Nephron (organoid): ENCODE results near the gene SLC2A11.

Experiments
- H3K27ac Mint-ChIP-seq, 3 experiments: 2 replicates each; pipeline ENCODE4 v1.8.0; 2020; ENCODE audit warnings: mixed read lengths in 3 of 3, mild to moderate bottlenecking in 2 of 3, moderate library complexity in 1 of 3
- H3K27me3 Mint-ChIP-seq: 2 replicates; pipeline ENCODE4 v1.8.0; 2021; ENCODE audit warnings: low read depth, mild to moderate bottlenecking, moderate library complexity, mixed read lengths
- H3K36me3 Mint-ChIP-seq: 2 replicates; pipeline ENCODE4 v1.8.0; 2020; ENCODE audit warnings: low read depth, mixed read lengths
- H3K4me1 Mint-ChIP-seq: 2 replicates; pipeline ENCODE4 v1.8.0; 2020; ENCODE audit warnings: mixed read lengths
- H3K4me3 Mint-ChIP-seq, 3 experiments: 2 replicates each; pipeline ENCODE4 v1.8.0; 2020; ENCODE audit warnings: mild to moderate bottlenecking in 3 of 3, mixed read lengths in 3 of 3, moderate library complexity in 2 of 3
- H3K9me3 Mint-ChIP-seq: 2 replicates; pipeline ENCODE4 v1.8.0; 2020; ENCODE audit warnings: mixed read lengths
- TF ChIP-seq, protein P1 (sequence below), 3 experiments: fragments of 200-600 bp; sonication (generic); IDR thresholded peaks; one replicate each; pipeline ENCODE4 v1.5.0; 2021; ENCODE audit warnings: antibody characterized with exemption in 3 of 3; ENCODE audit not compliant: unreplicated experiment in 3 of 3

The SLC2A11 gene

DNA sequence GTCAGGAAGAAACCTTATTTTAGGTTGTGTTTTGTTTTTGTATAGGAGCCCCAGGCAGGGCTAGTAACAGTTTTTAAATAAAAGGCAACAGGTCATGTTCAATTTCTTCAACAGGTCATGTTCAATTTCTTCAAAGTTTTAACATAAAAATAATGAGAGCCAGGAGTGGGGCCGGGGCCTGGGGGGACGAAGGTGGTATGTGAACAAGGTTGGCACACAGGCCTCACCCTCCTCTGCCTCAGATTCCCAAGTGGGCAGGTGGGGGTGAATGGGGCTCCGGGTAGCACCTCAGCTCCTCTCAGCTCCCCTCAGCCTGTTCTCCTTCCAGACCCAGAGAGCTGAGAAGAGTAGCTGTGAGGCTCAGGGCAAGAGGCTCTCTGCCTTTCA lies 23.3 kb upstream of the SLC2A11 start:
- TF ChIP-seq, protein P1, sequence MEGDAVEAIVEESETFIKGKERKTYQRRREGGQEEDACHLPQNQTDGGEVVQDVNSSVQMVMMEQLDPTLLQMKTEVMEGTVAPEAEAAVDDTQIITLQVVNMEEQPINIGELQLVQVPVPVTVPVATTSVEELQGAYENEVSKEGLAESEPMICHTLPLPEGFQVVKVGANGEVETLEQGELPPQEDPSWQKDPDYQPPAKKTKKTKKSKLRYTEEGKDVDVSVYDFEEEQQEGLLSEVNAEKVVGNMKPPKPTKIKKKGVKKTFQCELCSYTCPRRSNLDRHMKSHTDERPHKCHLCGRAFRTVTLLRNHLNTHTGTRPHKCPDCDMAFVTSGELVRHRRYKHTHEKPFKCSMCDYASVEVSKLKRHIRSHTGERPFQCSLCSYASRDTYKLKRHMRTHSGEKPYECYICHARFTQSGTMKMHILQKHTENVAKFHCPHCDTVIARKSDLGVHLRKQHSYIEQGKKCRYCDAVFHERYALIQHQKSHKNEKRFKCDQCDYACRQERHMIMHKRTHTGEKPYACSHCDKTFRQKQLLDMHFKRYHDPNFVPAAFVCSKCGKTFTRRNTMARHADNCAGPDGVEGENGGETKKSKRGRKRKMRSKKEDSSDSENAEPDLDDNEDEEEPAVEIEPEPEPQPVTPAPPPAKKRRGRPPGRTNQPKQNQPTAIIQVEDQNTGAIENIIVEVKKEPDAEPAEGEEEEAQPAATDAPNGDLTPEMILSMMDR (IDR thresholded peaks at IDR 0.05; ENCODE audit: unreplicated experiment in 3 of 3): no peak
- H3K36me3 Mint-ChIP-seq: peaks cover 26% of the 10 kb centered on the region
- no peak overlapping the region for H3K4me3 Mint-ChIP-seq
- H3K27ac Mint-ChIP-seq: no peak overlapping the region
- peaks cover 3% of the 10 kb centered on the region for H3K9me3 Mint-ChIP-seq
- peaks cover 40% of the 10 kb centered on the region for H3K4me1 Mint-ChIP-seq
- no peaks in the 10 kb centered on the region for H3K27me3 Mint-ChIP-seq

DNA sequence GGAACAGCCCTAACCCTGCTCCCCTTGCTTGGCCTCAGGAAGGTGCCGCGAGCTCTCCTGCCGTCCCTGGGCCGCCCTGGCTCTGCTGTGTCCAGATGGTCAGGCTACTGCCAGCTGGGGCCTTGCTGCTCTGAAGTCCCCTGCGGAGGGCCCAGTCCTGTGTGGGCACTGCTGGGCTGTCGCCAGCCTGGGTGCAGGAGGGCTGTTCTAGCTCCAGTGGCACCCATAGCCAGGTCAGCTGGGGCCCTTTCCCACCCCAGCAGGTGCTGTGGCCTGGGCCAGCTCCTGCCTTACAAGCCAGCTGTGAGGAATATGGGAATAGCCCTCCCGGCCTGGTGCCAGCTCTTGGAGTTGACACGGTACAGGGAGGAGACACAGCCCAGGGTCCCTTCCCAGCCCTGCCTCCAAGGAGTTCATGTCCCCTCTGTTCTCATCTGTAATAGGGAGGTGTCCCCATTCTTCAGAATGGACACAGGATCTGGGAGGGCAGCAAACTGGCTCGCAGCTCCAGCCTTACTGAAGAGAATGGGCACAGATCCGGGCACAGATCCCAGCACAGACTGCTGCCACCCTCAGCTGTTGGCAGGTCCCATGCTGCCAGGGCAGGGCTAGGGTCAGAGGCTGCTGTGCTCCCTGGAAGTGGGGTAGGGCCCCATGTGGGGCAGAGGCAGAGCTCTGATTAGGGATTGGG lies 22.7 kb upstream of the SLC2A11 start:
- H3K27ac Mint-ChIP-seq: peak overlapping the region in 1 of 3 experiments; percentile 38
- TF ChIP-seq, protein P1 (IDR thresholded peaks at IDR 0.05; ENCODE audit: unreplicated experiment in 3 of 3): no peak
- H3K4me3 Mint-ChIP-seq: peak overlapping the region in 1 of 3 experiments; percentile 64

DNA sequence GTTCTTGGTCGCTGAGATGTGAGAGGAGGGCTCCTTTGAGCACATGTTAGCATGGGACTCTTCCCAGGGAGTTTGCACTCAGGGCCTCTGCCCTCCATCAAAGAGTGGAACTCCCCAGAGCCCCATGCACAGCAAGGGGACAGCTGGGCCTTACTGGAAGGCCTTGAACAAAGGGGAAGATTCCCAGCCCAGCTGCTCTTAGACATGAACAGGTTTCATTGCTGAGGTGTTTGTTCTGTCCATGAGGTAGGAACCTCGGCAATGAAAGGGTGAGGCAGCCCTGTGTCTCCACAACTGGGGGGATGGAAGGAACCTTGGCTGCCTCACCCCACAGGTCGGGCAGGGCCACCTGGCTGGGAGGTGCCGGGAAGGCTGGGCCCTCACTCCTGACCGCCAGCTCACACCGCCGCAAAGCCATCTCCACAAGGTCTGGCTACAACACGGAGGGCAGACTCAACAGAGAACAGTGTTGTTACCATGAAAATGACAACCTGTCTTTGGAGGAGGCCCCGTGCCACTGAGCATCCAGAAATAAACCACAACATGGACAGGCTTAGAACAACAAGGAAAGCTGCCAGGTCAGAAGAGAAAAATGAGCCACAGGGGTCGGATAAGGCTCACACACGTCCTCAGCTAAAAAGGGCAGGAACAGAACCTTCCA lies 22.1 kb upstream of the SLC2A11 start:
- peaks cover 14% of the 10 kb centered on the region for H3K36me3 Mint-ChIP-seq
- no peaks in the 10 kb centered on the region for H3K27me3 Mint-ChIP-seq
- no peaks in the 10 kb centered on the region for H3K9me3 Mint-ChIP-seq
- peak overlapping the region in 1 of 3 experiments; percentile 38 for H3K27ac Mint-ChIP-seq
- TF ChIP-seq, protein P1 (IDR thresholded peaks at IDR 0.05; ENCODE audit: unreplicated experiment in 3 of 3): no peak
- peak overlapping the region in 1 of 3 experiments; percentile 64 for H3K4me3 Mint-ChIP-seq
- peaks cover 42% of the 10 kb centered on the region for H3K4me1 Mint-ChIP-seq

More for the DNA sequence above, 22.7 kb upstream of the SLC2A11 start:
- H3K36me3 Mint-ChIP-seq: peaks cover 20% of the 10 kb centered on the region
- no peaks in the 10 kb centered on the region for H3K9me3 Mint-ChIP-seq
- H3K27me3 Mint-ChIP-seq: no peaks in the 10 kb centered on the region
- peaks cover 42% of the 10 kb centered on the region for H3K4me1 Mint-ChIP-seq

DNA sequence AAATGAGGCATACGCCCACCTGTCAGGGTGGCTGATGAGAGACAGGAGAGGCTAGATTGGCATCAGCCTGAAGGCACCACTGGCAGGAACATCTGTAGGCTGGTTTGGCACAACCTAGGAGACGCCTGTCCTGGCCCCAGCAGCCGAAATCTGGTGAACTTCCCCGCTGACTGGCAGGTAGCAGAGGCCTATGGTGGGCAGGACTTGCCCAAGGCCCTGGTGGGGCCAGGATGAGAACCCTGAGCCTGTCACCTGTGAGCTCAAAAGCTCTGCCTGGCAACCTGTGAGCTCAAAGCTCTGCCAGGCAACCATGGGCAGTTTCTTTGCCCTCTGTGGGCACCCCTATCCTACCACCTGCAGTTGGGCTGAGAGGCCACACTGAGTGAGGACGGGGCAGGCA lies 21.4 kb upstream of the SLC2A11 start:
- Mint-ChIP-seq H3K36me3 (peaks cover 8% of the 10 kb centered on the region), H3K27ac (no peak overlapping the region), H3K27me3 (no peaks in the 10 kb centered on the region), H3K4me3 (peak overlapping the region; percentile 35 to 61 (median 45)), H3K9me3 (no peaks in the 10 kb centered on the region), H3K4me1 (peaks cover 49% of the 10 kb centered on the region)
- TF ChIP-seq, protein P1 (IDR thresholded peaks at IDR 0.05; ENCODE audit: unreplicated experiment in 3 of 3): no peak

DNA sequence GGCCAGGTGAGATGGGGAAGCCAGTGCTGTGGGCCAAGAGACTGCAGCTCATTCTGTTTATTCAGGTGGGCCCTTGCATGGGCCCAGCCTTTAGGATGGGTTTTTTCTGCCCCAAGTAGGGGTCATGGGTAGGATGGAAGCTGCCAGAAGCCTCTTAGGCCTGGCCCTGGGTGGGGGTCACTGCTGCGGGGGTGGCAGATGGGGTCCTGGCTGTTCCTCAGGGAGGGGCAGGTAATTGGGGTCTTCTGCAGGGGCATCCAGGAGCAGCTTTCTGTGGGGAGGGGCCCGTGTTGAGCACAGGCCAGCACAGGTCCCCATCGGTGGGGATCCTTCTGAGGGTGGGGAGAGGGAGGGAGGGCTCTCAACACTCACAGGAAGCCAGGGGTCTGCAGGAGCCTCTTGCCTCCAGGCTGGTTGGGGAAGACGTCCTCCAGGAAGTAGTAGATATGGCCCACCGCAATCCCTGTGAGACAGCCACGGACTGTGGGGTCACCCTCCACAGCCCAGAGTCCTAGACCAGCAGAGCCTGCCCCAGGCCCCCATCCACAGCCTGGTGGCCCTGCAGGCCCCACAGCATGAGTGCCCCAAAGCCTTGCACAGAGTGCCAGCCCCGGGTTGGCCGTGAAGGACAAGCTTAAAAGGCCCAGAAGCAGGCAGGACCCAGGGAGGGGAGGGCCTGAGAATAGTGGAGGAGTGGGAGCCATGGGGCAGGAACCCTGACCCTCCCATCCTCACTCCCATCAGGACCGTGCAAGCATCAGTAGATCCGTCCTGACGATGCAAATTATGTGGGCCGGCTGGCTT lies 20.8 kb upstream of the SLC2A11 start:
- H3K27ac Mint-ChIP-seq: peak overlapping the region in 1 of 3 experiments; percentile 45
- H3K9me3 Mint-ChIP-seq: no peaks in the 10 kb centered on the region
- H3K36me3 Mint-ChIP-seq: peaks cover 7% of the 10 kb centered on the region
- H3K4me3 Mint-ChIP-seq: peak overlapping the region; percentile 75 to 92 (median 91)
- H3K4me1 Mint-ChIP-seq: peaks cover 55% of the 10 kb centered on the region
- no peaks in the 10 kb centered on the region for H3K27me3 Mint-ChIP-seq
- TF ChIP-seq, protein P1 (IDR thresholded peaks at IDR 0.05; ENCODE audit: unreplicated experiment in 3 of 3): no peak
